Activated CD8-positive, alpha-beta memory T cell treated with anti-CD3 and anti-CD28 coated beads for 4 hours (primary cell): Measurements from ENCODE around the gene CCDC158.
"Not testable (repeated sequence)": the region's sequence is repeated elsewhere in the genome, so short reads cannot be mapped to it uniquely, and the experiment has no call there.

Experiments used
- DNase-seq, 2 donors: peaks; one replicate each; pipeline ENCODE4 v3.0.0-alpha.2; 2020; ENCODE audit warnings: low read depth in 2 of 2

The CCDC158 gene

GRCh38 chr4:76311896-76312331 lies 109.0 kb downstream of the CCDC158 start:
- DNase-seq = no peak

- DNase-seq = no peak
Measured at GRCh38 chr4:76310683-76311082, 110.3 kb downstream of the CCDC158 start.

- DNase-seq = no peak
Measured at GRCh38 chr4:76309939-76310550, 110.9 kb downstream of the CCDC158 start.

- DNase-seq = no peak
Measured at GRCh38 chr4:76308548-76308947, 112.4 kb downstream of the CCDC158 start.

GRCh38 chr4:76307660-76308014 lies 113.3 kb downstream of the CCDC158 start:
- no peak for DNase-seq

- no peak for DNase-seq
Measured at GRCh38 chr4:76306882-76307659, 113.9 kb downstream of the CCDC158 start.

- DNase-seq = no peak
Measured at GRCh38 chr4:76305971-76306881, 114.7 kb downstream of the CCDC158 start, which contains the start of gene STBD1. STBD1 (plus strand) TSS chr4:76306733; CDS start chr4:76306770, 37 bp downstream.

GRCh38 chr4:76305033-76305687 lies 115.8 kb downstream of the CCDC158 start:
- no peak for DNase-seq

- no peak for DNase-seq
Measured at GRCh38 chr4:76302826-76303438, 118.0 kb downstream of the CCDC158 start.

- no peak for DNase-seq
Measured at GRCh38 chr4:76301775-76302162, 119.2 kb downstream of the CCDC158 start.

- DNase-seq = no peak
Measured at GRCh38 chr4:76301068-76301774, 119.7 kb downstream of the CCDC158 start.

- DNase-seq = no peak
Measured at GRCh38 chr4:76300012-76300411, 120.9 kb downstream of the CCDC158 start.

- DNase-seq = no peak
Measured at GRCh38 chr4:76298227-76298626, 122.7 kb downstream of the CCDC158 start.

- DNase-seq = no peak
Measured at GRCh38 chr4:76296286-76296820, 124.6 kb downstream of the CCDC158 start.

GRCh38 chr4:76293772-76294171 lies 127.2 kb downstream of the CCDC158 start:
- no peak for DNase-seq

GRCh38 chr4:76292730-76293129 lies 128.2 kb downstream of the CCDC158 start:
- DNase-seq = no peak

- DNase-seq = not testable (repeated sequence)
Measured at GRCh38 chr4:76287811-76288210, 133.1 kb downstream of the CCDC158 start.

- DNase-seq = no peak
Measured at GRCh38 chr4:76283900-76284299, 137.0 kb downstream of the CCDC158 start.

GRCh38 chr4:76282941-76283689 lies 137.8 kb downstream of the CCDC158 start:
- no peak for DNase-seq

- DNase-seq = not testable (repeated sequence)
Measured at GRCh38 chr4:76281594-76281993, 139.3 kb downstream of the CCDC158 start.
